Mesothelial cell of epicardium (in vitro differentiated cells): ENCODE data around the gene CD6. TPM values are rescaled to one million over a fixed set of nuclear protein-coding genes. Genes with fewer than 3 reads are reported as not detected.

ENCODE experiments used
- DNase-seq, 2 experiments: peaks; one replicate each; pipeline ENCODE4 v3.0.0; 2021; ENCODE audit warnings: low spot score in 2 of 2; ENCODE audit not compliant: unreplicated experiment in 2 of 2
- H3K27ac Mint-ChIP-seq: 2 replicates; pipeline ENCODE4 v1.8.0; 2021; ENCODE audit warnings: mixed read lengths
- H3K27me3 Mint-ChIP-seq: 2 replicates; pipeline ENCODE4 v1.8.0; 2021; ENCODE audit warnings: low read depth, mixed read lengths
- H3K36me3 Mint-ChIP-seq: 2 replicates; pipeline ENCODE4 v1.8.0; 2021; ENCODE audit warnings: mixed read lengths
- H3K4me1 Mint-ChIP-seq: 2 replicates; pipeline ENCODE4 v1.8.0; 2021; ENCODE audit warnings: mixed read lengths
- H3K4me3 Mint-ChIP-seq: 2 replicates; pipeline ENCODE4 v1.8.0; 2021; ENCODE audit warnings: mild to moderate bottlenecking, moderate library complexity, mixed read lengths
- H3K9me3 Mint-ChIP-seq: 2 replicates; pipeline ENCODE4 v1.8.0; 2021; ENCODE audit warnings: mixed read lengths
- total RNA-seq: library from RNA; stranded (reverse); gene quantifications from 3 replicates; pipeline ENCODE4 v1.2.1, GENCODE V29; 2021
- TF ChIP-seq, protein P1 (sequence below): fragments of 200-600 bp; sonication (generic); IDR thresholded peaks from one replicate; pipeline ENCODE4 v1.5.0; 2021; ENCODE audit warnings: antibody characterized with exemption; ENCODE audit not compliant: unreplicated experiment

The CD6 gene
- total RNA-seq, 1 donor from 2014 or later = 0.31 TPM

- Mint-ChIP-seq H3K9me3 (no peaks in the 10 kb centered on the region), H3K27me3 (peaks cover 41% of the 10 kb centered on the region), H3K4me3 (no peak overlapping the region), H3K36me3 (no peaks in the 10 kb centered on the region), H3K27ac (no peak overlapping the region), H3K4me1 (peaks cover 19% of the 10 kb centered on the region)
- no peak for DNase-seq
- TF ChIP-seq, protein P1, sequence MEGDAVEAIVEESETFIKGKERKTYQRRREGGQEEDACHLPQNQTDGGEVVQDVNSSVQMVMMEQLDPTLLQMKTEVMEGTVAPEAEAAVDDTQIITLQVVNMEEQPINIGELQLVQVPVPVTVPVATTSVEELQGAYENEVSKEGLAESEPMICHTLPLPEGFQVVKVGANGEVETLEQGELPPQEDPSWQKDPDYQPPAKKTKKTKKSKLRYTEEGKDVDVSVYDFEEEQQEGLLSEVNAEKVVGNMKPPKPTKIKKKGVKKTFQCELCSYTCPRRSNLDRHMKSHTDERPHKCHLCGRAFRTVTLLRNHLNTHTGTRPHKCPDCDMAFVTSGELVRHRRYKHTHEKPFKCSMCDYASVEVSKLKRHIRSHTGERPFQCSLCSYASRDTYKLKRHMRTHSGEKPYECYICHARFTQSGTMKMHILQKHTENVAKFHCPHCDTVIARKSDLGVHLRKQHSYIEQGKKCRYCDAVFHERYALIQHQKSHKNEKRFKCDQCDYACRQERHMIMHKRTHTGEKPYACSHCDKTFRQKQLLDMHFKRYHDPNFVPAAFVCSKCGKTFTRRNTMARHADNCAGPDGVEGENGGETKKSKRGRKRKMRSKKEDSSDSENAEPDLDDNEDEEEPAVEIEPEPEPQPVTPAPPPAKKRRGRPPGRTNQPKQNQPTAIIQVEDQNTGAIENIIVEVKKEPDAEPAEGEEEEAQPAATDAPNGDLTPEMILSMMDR = no peak
Observed at GRCh38 chr11:61011950-61012736, 40.7 kb downstream of the CD6 start.

GRCh38 chr11:61012737-61013215 is 41.3 kb downstream of the CD6 start:
- Mint-ChIP-seq H3K27ac (no peak overlapping the region), H3K36me3 (no peaks in the 10 kb centered on the region), H3K4me3 (no peak overlapping the region), H3K27me3 (peaks cover 40% of the 10 kb centered on the region), H3K9me3 (no peaks in the 10 kb centered on the region), H3K4me1 (peaks cover 19% of the 10 kb centered on the region)
- no peak for DNase-seq
- TF ChIP-seq, protein P1 = no peak

- Mint-ChIP-seq H3K36me3 (no peaks in the 10 kb centered on the region), H3K4me3 (no peak overlapping the region), H3K27me3 (peaks cover 44% of the 10 kb centered on the region), H3K27ac (no peak overlapping the region), H3K9me3 (peaks cover 5% of the 10 kb centered on the region), H3K4me1 (peaks cover 7% of the 10 kb centered on the region)
- no peak for DNase-seq
- TF ChIP-seq, protein P1 = no peak
Observed at GRCh38 chr11:61018059-61018458, 46.6 kb downstream of the CD6 start.

DNA sequence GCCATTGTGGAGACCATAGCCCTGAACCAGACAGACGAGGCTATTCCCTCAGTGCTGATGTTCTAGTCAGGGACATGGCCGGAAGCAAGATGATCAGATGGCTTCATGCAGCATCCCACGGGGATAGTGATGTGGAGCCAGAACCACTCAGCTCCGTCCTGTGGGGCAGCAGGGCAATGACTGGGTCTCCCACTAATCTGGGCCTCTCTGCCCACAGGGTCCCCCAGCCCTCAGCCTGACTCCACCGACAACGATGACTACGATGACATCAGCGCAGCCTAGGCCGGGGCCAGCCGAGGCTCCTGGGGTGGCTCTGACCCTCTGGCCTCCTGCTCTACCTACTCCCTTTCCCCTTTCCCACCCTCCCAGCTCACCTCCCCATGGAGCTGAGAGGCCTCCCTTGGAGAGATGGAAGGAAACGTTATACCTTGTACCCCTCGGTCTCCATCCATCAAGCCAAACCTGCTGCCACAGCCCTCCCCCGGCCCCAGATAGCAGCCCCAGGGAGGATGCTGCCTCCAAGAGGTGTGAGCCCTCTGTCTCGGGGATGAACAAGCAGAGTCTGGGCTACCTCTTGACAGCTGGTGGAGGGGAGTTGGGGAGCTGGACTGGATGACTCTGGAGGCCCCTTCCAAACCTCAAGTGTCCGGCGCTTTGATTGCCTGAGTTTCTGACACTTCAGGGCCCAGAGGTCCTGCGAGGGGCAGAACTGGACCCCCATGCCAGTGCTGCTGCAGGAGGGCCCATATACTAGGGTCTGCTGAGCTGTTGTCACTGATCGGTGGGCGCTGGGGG is 47.8 kb downstream of the CD6 start:
- Mint-ChIP-seq H3K36me3 (no peaks in the 10 kb centered on the region), H3K9me3 (peaks cover 5% of the 10 kb centered on the region), H3K4me3 (no peak overlapping the region), H3K4me1 (peaks cover 11% of the 10 kb centered on the region), H3K27me3 (peaks cover 48% of the 10 kb centered on the region), H3K27ac (no peak overlapping the region)
- TF ChIP-seq, protein P1 = no peak
- DNase-seq = no peak

- no peak for DNase-seq
- Mint-ChIP-seq H3K36me3 (no peaks in the 10 kb centered on the region), H3K4me3 (no peak overlapping the region), H3K27me3 (peaks cover 50% of the 10 kb centered on the region), H3K27ac (no peak overlapping the region), H3K9me3 (peaks cover 5% of the 10 kb centered on the region), H3K4me1 (peaks cover 11% of the 10 kb centered on the region)
- TF ChIP-seq, protein P1 = no peak
Observed at GRCh38 chr11:61019832-61020405, 48.4 kb downstream of the CD6 start.
